CD4-positive, CD25-positive, alpha-beta regulatory T cell (primary cell): ENCODE data around the gene VIPR2. TPM values are rescaled to one million over a fixed set of nuclear protein-coding genes. Genes with fewer than 3 reads are reported as not detected.
"Not testable (repeated sequence)": the region's sequence is repeated elsewhere in the genome, so short reads cannot be mapped to it uniquely, and the experiment has no call there.

Source experiments
- ATAC-seq, 2 donors: fragments of 150-1000 bp; cut with Tn5 transposase; one replicate each; pipeline ENCODE4 v1.10.0; 2021; ENCODE audit warnings: low read depth in 2 of 2, moderate number of reproducible peaks in 2 of 2, moderate library complexity in 1 of 2
- DNase-seq, 3 donors: peaks; one replicate each; pipeline versions ENCODE4 v3.0.0 to v3.0.0-alpha.2; 2012 to 2022; ENCODE audit warnings: mixed read lengths in 1 of 3
- H3K27ac ChIP-seq: one replicate; pipeline ENCODE4 v1.7.0; 2013; ENCODE audit warnings: mild to moderate bottlenecking, low read length; ENCODE audit not compliant: insufficient read depth, poor library complexity, severe bottlenecking
- H3K27me3 ChIP-seq: one replicate; pipeline ENCODE4 v1.7.0; 2013; ENCODE audit warnings: low read length; ENCODE audit not compliant: control insufficient read depth, insufficient read depth
- H3K36me3 ChIP-seq: one replicate; pipeline ENCODE4 v1.7.0; 2013; ENCODE audit warnings: mild to moderate bottlenecking, low read length, moderate library complexity; ENCODE audit not compliant: control insufficient read depth, insufficient read depth
- H3K4me1 ChIP-seq: 2 replicates; pipeline ENCODE4 v1.7.0; 2013; ENCODE audit warnings: mild to moderate bottlenecking, low read length; ENCODE audit not compliant: insufficient read depth, control insufficient read depth, poor library complexity, severe bottlenecking
- H3K4me3 ChIP-seq: one replicate; pipeline ENCODE4 v1.7.0; 2013; ENCODE audit warnings: low read depth, mild to moderate bottlenecking, low read length, moderate library complexity
- H3K9me3 ChIP-seq, 2 experiments: 1 replicate in 1 of 2; 2 replicates in 1 of 2; pipeline ENCODE4 v1.7.0; 2013; ENCODE audit warnings: low read length in 2 of 2, mild to moderate bottlenecking in 1 of 2, moderate library complexity in 1 of 2; ENCODE audit not compliant: control insufficient read depth in 2 of 2
- H3K27ac Mint-ChIP-seq, 3 donors: one replicate each; pipeline ENCODE4 v1.8.0; 2020 to 2022; ENCODE audit warnings: mild to moderate bottlenecking in 3 of 3, mixed read lengths in 3 of 3, moderate library complexity in 2 of 3
- H3K27me3 Mint-ChIP-seq: one replicate; pipeline ENCODE4 v1.8.0; 2022; ENCODE audit warnings: mild to moderate bottlenecking, mixed read lengths
- H3K36me3 Mint-ChIP-seq: one replicate; pipeline ENCODE4 v1.8.0; 2020; ENCODE audit warnings: mixed read lengths
- H3K4me1 Mint-ChIP-seq, 4 donors: one replicate each; pipeline ENCODE4 v1.8.0; 2020 to 2022; ENCODE audit warnings: mixed read lengths in 4 of 4, mild to moderate bottlenecking in 1 of 4
- H3K4me3 Mint-ChIP-seq, 4 donors: one replicate each; pipeline ENCODE4 v1.8.0; 2020 to 2022; ENCODE audit warnings: mild to moderate bottlenecking in 4 of 4, mixed read lengths in 4 of 4, moderate library complexity in 3 of 4
- H3K9me3 Mint-ChIP-seq, 7 donors: one replicate each; pipeline ENCODE4 v1.8.0; 2020 to 2022; ENCODE audit warnings: mixed read lengths in 7 of 7, mild to moderate bottlenecking in 3 of 7, moderate library complexity in 2 of 7
- polyA plus RNA-seq, 4 donors: library from polyadenylated mRNA; unstranded; fragments of 300-500 nt; fragmentation: Illumina TruSeq; gene quantifications; one replicate each; pipeline ENCODE4 v1.2.3, GENCODE V29; 2021
- total RNA-seq: library from RNA; stranded (reverse); gene quantifications from one replicate; pipeline ENCODE4 v1.2.3, GENCODE V29; 2022

Gene VIPR2
- total and polyA plus RNA-seq, 5 donors from 2014 or later = not detected

- no peaks in the 10 kb centered on the region for H3K36me3 ChIP-seq
- H3K4me1 ChIP-seq = no peaks in the 10 kb centered on the region
- H3K36me3 Mint-ChIP-seq = no peaks in the 10 kb centered on the region
- H3K9me3 Mint-ChIP-seq = peaks cover 0 to 4% (median 0%) of the 10 kb centered on the region in 7 donors
- DNase-seq = no peak
- no peak for ATAC-seq
- no peak overlapping the region for H3K4me3 ChIP-seq
- H3K4me3 Mint-ChIP-seq = no peak overlapping the region
- H3K27me3 Mint-ChIP-seq = no peaks in the 10 kb centered on the region
- H3K27ac ChIP-seq = no peak overlapping the region
- peaks cover 0 to 4% (median 0%) of the 10 kb centered on the region in 4 donors for H3K4me1 Mint-ChIP-seq
- no peak overlapping the region for H3K27ac Mint-ChIP-seq
- H3K9me3 ChIP-seq = no peaks in the 10 kb centered on the region
- H3K27me3 ChIP-seq = no peaks in the 10 kb centered on the region
Observed at GRCh38 chr7:159105066-159105780, 39.4 kb downstream of the VIPR2 start.

GRCh38 chr7:159104188-159104920 is 40.3 kb downstream of the VIPR2 start:
- no peak overlapping the region for H3K27ac Mint-ChIP-seq

GRCh38 chr7:159103382-159104187 is 41.1 kb downstream of the VIPR2 start:
- ATAC-seq (no peak), DNase-seq (no peak)
- H3K27ac Mint-ChIP-seq = no peak overlapping the region
- H3K27me3 ChIP-seq = no peaks in the 10 kb centered on the region
- no peaks in the 10 kb centered on the region for H3K36me3 Mint-ChIP-seq
- H3K4me1 Mint-ChIP-seq = peaks cover 0 to 4% (median 0%) of the 10 kb centered on the region in 4 donors
- no peak overlapping the region for H3K27ac ChIP-seq
- H3K4me3 ChIP-seq = no peak overlapping the region
- no peaks in the 10 kb centered on the region for H3K4me1 ChIP-seq
- H3K9me3 ChIP-seq = no peaks in the 10 kb centered on the region
- H3K9me3 Mint-ChIP-seq = peaks cover 0 to 4% (median 0%) of the 10 kb centered on the region in 7 donors
- no peak overlapping the region for H3K4me3 Mint-ChIP-seq
- no peaks in the 10 kb centered on the region for H3K27me3 Mint-ChIP-seq
- H3K36me3 ChIP-seq = no peaks in the 10 kb centered on the region

More at GRCh38 chr7:159104188-159104920, 40.3 kb downstream of the VIPR2 start:
- H3K36me3 Mint-ChIP-seq = no peaks in the 10 kb centered on the region
- Histone ChIP-seq H3K9me3 (no peaks in the 10 kb centered on the region), H3K27me3 (no peaks in the 10 kb centered on the region), H3K36me3 (no peaks in the 10 kb centered on the region), H3K27ac (no peak overlapping the region), H3K4me3 (no peak overlapping the region), H3K4me1 (no peaks in the 10 kb centered on the region)
- ATAC-seq (no peak), DNase-seq (no peak)
- H3K4me1 Mint-ChIP-seq = peaks cover 0 to 4% (median 0%) of the 10 kb centered on the region in 4 donors
- peaks cover 0 to 4% (median 0%) of the 10 kb centered on the region in 7 donors for H3K9me3 Mint-ChIP-seq
- no peaks in the 10 kb centered on the region for H3K27me3 Mint-ChIP-seq
- H3K4me3 Mint-ChIP-seq = no peak overlapping the region

GRCh38 chr7:159102681-159103381 is 41.8 kb downstream of the VIPR2 start:
- H3K4me3 Mint-ChIP-seq = no peak overlapping the region
- H3K36me3 Mint-ChIP-seq = no peaks in the 10 kb centered on the region
- H3K27ac Mint-ChIP-seq = no peak overlapping the region
- no peak overlapping the region for H3K27ac ChIP-seq
- no peaks in the 10 kb centered on the region for H3K4me1 ChIP-seq
- H3K4me1 Mint-ChIP-seq = peaks cover 0 to 4% (median 0%) of the 10 kb centered on the region in 4 donors
- no peaks in the 10 kb centered on the region for H3K36me3 ChIP-seq
- H3K4me3 ChIP-seq = no peak overlapping the region
- H3K27me3 Mint-ChIP-seq = no peaks in the 10 kb centered on the region
- H3K9me3 Mint-ChIP-seq = peaks cover 0 to 4% (median 0%) of the 10 kb centered on the region in 7 donors
- ATAC-seq (no peak), DNase-seq (no peak)
- H3K9me3 ChIP-seq = no peaks in the 10 kb centered on the region
- no peaks in the 10 kb centered on the region for H3K27me3 ChIP-seq

GRCh38 chr7:159101661-159102091 is 43.0 kb downstream of the VIPR2 start:
- H3K27me3 Mint-ChIP-seq = not testable (repeated sequence)

DNA sequence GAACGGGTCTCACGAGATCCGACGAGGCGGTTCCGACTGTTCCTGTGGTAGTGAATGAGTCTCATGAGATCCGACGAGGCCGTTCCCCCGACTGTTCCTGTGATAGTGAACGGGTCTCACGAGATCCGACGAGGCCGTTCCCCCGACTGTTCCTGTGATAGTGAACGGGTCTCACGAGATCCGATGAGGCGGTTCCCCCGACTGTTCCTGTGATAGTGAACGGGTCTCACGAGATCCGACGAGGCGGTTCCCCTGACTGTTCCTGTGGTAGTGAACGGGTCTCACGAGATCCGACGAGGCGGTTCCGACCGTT is 43.6 kb downstream of the VIPR2 start:
- H3K9me3 ChIP-seq, H3K4me1 Mint-ChIP-seq, H3K4me3 ChIP-seq, H3K27ac ChIP-seq, H3K27me3 Mint-ChIP-seq, H3K4me1 ChIP-seq, H3K4me3 Mint-ChIP-seq, DNase-seq, H3K27ac Mint-ChIP-seq, H3K36me3 Mint-ChIP-seq, H3K9me3 Mint-ChIP-seq, ATAC-seq, H3K36me3 ChIP-seq, H3K27me3 ChIP-seq: not testable (repeated sequence)

More at GRCh38 chr7:159101661-159102091, 43.0 kb downstream of the VIPR2 start:
- not testable (repeated sequence) for H3K27ac Mint-ChIP-seq, H3K27me3 ChIP-seq, H3K36me3 ChIP-seq, H3K4me1 ChIP-seq, H3K4me3 Mint-ChIP-seq, H3K36me3 Mint-ChIP-seq, H3K9me3 ChIP-seq, H3K27ac ChIP-seq, ATAC-seq, H3K4me1 Mint-ChIP-seq, H3K4me3 ChIP-seq, H3K9me3 Mint-ChIP-seq, DNase-seq

- H3K27me3 ChIP-seq, DNase-seq, H3K27ac ChIP-seq, H3K27me3 Mint-ChIP-seq, H3K4me3 Mint-ChIP-seq, H3K36me3 ChIP-seq, H3K4me3 ChIP-seq, H3K9me3 ChIP-seq, H3K4me1 Mint-ChIP-seq, H3K27ac Mint-ChIP-seq, ATAC-seq, H3K4me1 ChIP-seq, H3K9me3 Mint-ChIP-seq, H3K36me3 Mint-ChIP-seq: not testable (repeated sequence)
Observed at GRCh38 chr7:159100281-159101082, 44.2 kb downstream of the VIPR2 start.
